WI38 (cell line): ENCODE results near the gene NKX6-2.

Experiments
- H3K4me3 ChIP-seq: 2 replicates; pipeline ENCODE4 v1.5.1; 2011; ENCODE audit warnings: low read depth, mild to moderate bottlenecking, control low read depth, low read length
- TF ChIP-seq, protein P1 (sequence below): IDR thresholded peaks from 2 replicates; pipeline ENCODE4 v1.5.1; 2012; ENCODE audit warnings: low read depth, mild to moderate bottlenecking, control low read depth, low read length

NKX6-2 gene

DNA sequence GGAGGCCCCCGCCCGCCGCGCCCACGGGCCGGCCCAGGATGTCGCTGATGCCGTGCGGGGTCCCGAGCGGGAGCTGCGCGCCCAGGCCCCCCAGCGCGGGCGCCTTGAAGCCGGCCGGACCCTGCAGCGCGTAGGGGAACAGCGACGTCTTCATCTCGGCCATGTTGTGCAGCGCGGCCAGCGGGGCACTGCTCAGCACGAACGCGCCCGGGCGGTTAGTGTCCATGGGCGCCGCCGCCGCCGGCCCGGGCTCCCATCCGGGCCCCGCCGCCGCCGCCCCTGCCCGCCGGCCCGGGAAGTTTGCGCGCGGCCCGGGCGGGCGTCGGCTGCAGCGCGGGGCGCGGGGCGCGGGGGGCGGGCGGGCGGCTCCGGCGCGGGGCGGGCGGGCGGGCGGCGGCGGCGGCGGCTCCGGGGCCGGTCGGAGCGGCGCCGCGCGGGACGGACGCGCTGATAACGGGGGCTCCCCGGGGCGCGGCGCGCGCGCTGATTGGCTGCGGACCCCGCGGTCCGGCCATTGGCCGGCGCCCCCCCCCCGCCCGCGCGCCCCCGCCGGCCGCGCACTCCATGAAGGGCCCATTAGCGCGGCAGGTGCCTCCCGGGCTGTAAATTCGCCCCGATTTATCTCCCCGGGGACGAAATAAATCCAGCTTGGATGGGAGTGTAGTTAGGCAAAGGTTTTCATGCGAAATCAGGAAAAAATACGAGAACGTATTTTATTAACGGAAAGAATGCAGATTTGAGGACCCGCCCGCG, at the start of gene NKX6-2:
TSS of gene NKX6-2 (minus strand) at position 425 of the 753 bp plus-strand sequence. CDS start at position 226, 199 bp downstream.
- TF ChIP-seq, protein P1, sequence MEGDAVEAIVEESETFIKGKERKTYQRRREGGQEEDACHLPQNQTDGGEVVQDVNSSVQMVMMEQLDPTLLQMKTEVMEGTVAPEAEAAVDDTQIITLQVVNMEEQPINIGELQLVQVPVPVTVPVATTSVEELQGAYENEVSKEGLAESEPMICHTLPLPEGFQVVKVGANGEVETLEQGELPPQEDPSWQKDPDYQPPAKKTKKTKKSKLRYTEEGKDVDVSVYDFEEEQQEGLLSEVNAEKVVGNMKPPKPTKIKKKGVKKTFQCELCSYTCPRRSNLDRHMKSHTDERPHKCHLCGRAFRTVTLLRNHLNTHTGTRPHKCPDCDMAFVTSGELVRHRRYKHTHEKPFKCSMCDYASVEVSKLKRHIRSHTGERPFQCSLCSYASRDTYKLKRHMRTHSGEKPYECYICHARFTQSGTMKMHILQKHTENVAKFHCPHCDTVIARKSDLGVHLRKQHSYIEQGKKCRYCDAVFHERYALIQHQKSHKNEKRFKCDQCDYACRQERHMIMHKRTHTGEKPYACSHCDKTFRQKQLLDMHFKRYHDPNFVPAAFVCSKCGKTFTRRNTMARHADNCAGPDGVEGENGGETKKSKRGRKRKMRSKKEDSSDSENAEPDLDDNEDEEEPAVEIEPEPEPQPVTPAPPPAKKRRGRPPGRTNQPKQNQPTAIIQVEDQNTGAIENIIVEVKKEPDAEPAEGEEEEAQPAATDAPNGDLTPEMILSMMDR, result no peak
- no peak within 1 kb of the TSS for H3K4me3 ChIP-seq

DNA sequence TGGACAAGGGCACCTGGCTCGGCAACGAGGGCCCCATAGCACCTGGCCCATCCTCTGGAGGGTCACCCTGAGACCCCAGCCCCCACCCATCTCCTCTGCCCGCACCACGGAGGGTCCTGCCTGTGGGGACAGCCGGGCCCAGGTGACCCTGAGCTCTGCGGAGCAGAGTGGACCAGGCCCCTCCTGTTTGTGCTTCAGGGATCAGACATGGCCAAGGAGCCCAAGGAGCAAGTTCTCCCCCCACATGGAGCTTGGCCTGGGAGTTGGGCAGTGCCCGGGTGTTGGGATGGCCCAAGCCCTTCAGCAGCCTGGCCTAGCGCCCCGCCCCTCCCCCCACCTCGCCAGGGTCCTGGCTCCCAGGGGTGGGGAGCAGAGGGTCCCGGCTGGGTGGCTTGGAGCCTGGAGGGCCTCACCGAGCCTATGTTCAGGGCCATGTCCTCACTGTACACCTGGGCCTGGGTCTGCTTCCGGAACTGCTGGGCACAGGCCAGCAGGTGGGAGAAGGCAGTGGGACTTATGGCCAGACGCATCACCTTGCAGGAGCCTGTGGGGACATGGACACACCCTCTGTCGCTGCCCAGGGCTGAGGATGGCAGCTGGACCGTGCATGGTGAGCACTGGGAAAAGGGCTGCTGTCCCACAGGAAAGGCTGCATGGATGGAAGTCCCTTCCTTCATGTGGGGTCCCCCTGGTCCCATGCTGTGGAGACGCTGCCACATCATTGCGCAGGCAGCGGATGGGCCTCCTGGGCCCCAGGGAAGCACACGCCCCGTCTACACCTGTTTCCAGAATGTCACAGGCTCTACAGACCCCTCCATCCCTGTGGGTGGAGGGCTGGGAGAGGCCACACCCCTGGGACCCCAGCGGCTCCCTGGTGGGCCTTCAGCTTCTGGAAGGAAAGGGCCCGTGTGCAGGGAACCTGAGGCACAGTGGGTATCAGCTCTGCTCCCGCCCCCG, 49.2 kb upstream of the NKX6-2 start:
- TF ChIP-seq, protein P1, result no peak
- no peak overlapping the region for H3K4me3 ChIP-seq

DNA sequence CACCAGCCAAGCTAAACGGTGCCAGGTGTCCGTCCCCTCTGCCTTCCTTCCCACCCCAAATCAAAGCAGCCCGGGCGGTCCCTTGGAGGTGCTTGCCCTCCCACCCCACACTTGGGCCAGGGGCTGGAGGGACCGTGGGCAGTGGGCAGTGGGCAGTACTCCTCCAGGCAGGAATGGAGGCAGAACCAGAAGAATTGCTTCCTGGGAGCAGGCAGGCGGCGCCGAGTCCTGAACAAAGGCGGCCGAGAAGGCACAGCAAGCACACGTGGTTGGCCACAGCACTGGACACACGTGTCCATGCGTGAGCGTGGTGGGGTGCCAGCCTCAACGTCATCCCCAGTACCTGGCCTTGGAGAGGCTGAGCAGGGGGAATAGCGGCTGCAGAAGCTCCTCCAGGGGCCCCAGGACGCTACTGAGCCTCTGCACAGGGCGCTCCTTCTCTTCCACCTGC, 48.4 kb upstream of the NKX6-2 start:
- H3K4me3 ChIP-seq, result no peak overlapping the region
- TF ChIP-seq, protein P1, result no peak

DNA sequence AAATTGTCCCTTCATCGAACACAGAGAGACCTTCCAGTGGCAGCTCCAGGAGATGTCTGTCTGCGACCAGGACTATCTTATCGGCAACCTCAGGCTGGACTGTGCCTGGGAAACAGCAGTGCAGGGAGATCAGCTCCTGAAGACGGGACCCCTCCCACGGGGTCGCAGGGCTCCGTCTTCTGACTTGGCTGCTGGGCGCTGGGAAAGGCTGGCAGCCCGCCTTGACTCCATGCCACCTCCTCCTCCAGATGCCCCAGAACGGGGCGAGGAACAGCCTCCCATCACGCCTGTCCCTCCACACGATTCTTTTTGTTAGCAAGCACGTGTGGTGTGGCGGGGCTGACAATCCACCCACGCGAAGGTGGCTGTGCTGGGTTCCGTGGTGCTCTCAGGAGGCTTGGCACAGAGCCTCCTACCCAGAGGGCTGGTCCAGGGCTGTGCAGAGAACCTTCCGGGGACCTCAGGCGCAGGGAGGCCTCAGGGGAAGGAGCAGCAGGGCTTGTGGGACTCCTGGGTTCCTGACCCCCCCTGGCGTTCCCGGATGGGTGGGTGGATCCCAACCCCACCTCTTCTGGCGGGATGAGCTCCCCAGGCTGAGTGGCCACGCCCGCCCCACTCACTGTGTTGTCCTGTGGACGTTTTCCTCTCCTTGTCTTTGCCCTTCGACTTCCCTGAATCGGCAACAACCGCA, 47.6 kb upstream of the NKX6-2 start:
- TF ChIP-seq, protein P1, result no peak
- H3K4me3 ChIP-seq, result no peak overlapping the region

DNA sequence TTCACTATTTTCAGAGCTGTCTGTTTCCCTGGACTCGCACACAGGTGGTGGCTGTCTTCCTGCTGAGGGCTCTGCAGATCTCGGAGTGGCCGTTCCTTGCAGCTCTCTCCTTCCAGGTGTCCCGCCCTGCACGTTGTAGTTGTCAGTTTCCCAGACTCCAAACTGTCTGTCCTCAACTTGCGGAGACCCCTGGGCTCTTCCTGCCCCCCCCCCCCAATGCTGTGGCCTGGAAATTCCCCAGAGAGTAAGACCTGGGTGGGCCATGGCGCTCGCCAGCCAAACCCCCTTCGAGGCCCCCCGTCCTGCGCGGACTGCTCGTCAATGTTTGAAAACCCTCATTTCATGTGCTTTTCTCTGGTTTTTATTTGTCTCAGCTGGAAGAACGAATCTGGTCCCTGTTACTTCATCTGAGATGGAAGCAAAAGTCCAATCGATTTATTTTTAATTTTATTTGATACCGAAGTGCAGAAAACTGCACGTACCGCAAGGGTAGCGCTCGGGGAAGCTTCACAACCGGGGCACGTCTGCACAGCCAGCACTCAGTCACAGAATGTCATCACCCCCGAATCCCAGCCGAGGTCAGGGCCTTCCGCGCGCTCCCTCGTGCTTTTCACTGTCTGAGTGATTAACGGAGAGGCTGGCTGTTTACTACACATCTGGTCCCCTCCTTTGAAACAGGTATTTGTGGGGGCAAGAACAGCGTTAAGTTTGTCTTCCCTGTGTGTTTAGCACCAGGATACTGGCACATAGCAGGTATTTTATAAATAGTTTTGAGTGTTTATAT, 46.4 kb upstream of the NKX6-2 start:
- TF ChIP-seq, protein P1, result no peak

DNA sequence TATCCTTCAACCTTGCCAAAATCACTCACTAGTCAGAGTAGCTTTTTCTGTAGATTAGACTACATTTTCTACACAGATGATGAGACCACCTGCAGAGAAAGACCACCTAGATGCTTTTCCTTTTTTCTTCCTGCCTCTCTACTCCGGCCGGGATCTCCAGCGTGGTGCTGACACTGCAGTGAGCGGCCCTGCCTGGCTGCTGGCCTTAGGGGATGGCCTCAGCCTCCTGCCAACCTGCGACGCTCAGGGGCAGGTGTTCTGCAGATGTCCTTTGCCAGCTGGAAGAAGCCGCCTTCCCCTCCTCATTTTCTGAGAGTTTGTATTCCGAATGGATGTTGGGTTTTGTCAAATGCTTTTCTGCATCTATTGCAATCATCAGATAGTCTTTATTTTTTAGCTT, 43.5 kb upstream of the NKX6-2 start:
- TF ChIP-seq, protein P1, result no peak
- H3K4me3 ChIP-seq, result no peak overlapping the region

More for the DNA sequence above, 46.4 kb upstream of the NKX6-2 start:
- no peak overlapping the region for H3K4me3 ChIP-seq
